Mononuclear cell (primary cell): Measurements from ENCODE around the gene TOLLIP. TPM values are rescaled to one million over a fixed set of nuclear protein-coding genes. Genes with fewer than 3 reads are reported as not detected.
"Not testable (repeated sequence)": the region's sequence is repeated elsewhere in the genome, so short reads cannot be mapped to it uniquely, and the experiment has no call there.

Experiments
- H3K27me3 ChIP-seq: 2 replicates; pipeline ENCODE4 v1.6.0; 2011; ENCODE audit warnings: low read length, control low read depth; ENCODE audit not compliant: insufficient read depth
- H3K4me1 ChIP-seq: 2 replicates; pipeline ENCODE4 v1.5.1; 2011; ENCODE audit warnings: mild to moderate bottlenecking, low read length, control low read depth; ENCODE audit not compliant: insufficient read depth
- H3K4me3 ChIP-seq: 2 replicates; pipeline ENCODE4 v1.5.1; 2011; ENCODE audit warnings: mild to moderate bottlenecking, low read length, moderate library complexity
- H3K9me3 ChIP-seq: 2 replicates; pipeline ENCODE4 v1.5.1; 2011; ENCODE audit warnings: low read depth, mild to moderate bottlenecking, control low read depth, low read length
- total RNA-seq: library from RNA; depleted of rRNA; stranded (reverse); fragments of >200 nt; gene quantifications from one replicate; pipeline ENCODE4 v1.2.3, GENCODE V29; 2012

Gene TOLLIP
- total RNA-seq, 1 donor: 18.3 TPM

- Histone ChIP-seq H3K4me3 (no peak overlapping the region), H3K4me1 (no peaks in the 10 kb centered on the region), H3K9me3 (no peaks in the 10 kb centered on the region), H3K27me3 (no peaks in the 10 kb centered on the region)
Observed at GRCh38 chr11:1252371-1253102, 56.9 kb downstream of the TOLLIP start.

DNA sequence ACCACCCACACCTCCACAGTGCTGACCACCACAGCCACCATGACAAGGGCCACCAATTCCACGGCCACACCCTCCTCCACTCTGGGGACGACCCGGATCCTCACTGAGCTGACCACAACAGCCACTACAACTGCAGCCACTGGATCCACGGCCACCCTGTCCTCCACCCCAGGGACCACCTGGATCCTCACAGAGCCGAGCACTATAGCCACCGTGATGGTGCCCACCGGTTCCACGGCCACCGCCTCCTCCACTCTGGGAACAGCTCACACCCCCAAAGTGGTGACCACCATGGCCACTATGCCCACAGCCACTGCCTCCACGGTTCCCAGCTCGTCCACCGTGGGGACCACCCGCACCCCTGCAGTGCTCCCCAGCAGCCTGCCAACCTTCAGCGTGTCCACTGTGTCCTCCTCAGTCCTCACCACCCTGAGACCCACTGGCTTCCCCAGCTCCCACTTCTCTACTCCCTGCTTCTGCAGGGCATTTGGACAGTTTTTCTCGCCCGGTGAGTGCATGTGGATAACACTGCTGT, 58.1 kb downstream of the TOLLIP start:
- Histone ChIP-seq H3K4me3 (no peak overlapping the region), H3K4me1 (no peaks in the 10 kb centered on the region), H3K27me3 (no peaks in the 10 kb centered on the region), H3K9me3 (no peaks in the 10 kb centered on the region)

DNA sequence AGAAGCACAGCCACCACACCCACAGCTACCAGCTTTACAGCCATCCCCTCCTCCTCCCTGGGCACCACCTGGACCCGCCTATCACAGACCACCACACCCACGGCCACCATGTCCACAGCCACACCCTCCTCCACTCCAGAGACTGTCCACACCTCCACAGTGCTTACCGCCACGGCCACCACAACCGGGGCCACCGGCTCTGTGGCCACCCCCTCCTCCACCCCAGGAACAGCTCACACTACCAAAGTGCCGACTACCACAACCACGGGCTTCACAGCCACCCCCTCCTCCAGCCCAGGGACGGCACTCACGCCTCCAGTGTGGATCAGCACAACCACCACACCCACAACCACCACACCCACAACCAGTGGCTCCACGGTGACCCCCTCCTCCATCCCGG, 59.0 kb downstream of the TOLLIP start:
- H3K9me3 ChIP-seq, H3K4me3 ChIP-seq, H3K27me3 ChIP-seq, H3K4me1 ChIP-seq: not testable (repeated sequence)

- H3K27me3 ChIP-seq, H3K9me3 ChIP-seq, H3K4me3 ChIP-seq, H3K4me1 ChIP-seq: not testable (repeated sequence)
Observed at GRCh38 chr11:1248951-1249350, 60.5 kb downstream of the TOLLIP start.

DNA sequence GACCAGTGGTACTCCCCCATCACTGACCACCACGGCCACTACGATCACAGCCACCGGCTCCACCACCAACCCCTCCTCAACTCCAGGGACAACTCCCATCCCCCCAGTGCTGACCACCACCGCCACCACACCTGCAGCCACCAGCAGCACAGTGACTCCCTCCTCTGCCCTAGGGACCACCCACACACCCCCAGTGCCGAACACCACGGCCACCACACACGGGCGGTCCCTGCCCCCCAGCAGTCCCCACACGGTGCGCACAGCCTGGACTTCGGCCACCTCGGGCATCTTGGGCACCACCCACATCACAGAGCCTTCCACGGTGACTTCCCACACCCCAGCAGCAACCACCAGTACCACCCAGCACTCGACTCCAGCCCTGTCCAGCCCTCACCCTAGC, 62.4 kb downstream of the TOLLIP start:
- H3K4me3 ChIP-seq, H3K27me3 ChIP-seq, H3K4me1 ChIP-seq, H3K9me3 ChIP-seq: not testable (repeated sequence)

- not testable (repeated sequence) for H3K9me3 ChIP-seq, H3K27me3 ChIP-seq, H3K4me1 ChIP-seq, H3K4me3 ChIP-seq
Observed at GRCh38 chr11:1246301-1246700, 63.1 kb downstream of the TOLLIP start.

GRCh38 chr11:1245717-1246116, 63.7 kb downstream of the TOLLIP start:
- H3K4me1 ChIP-seq, H3K27me3 ChIP-seq, H3K9me3 ChIP-seq, H3K4me3 ChIP-seq: not testable (repeated sequence)

DNA sequence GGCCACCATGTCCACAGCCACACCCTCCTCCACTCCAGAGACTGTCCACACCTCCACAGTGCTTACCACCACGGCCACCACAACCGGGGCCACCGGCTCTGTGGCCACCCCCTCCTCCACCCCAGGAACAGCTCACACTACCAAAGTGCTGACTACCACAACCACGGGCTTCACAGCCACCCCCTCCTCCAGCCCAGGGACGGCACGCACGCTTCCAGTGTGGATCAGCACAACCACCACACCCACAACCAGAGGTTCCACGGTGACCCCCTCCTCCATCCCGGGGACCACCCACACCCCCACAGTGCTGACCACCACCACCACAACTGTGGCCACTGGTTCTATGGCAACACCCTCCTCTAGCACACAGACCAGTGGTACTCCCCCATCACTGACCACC, 64.9 kb downstream of the TOLLIP start:
- H3K4me1 ChIP-seq, H3K4me3 ChIP-seq, H3K27me3 ChIP-seq, H3K9me3 ChIP-seq: not testable (repeated sequence)

- H3K4me1 ChIP-seq, H3K4me3 ChIP-seq, H3K27me3 ChIP-seq, H3K9me3 ChIP-seq: not testable (repeated sequence)
Observed at GRCh38 chr11:1243521-1243920, 65.9 kb downstream of the TOLLIP start.

GRCh38 chr11:1242751-1243150, 66.7 kb downstream of the TOLLIP start:
- H3K9me3 ChIP-seq, H3K4me3 ChIP-seq, H3K4me1 ChIP-seq: not testable (repeated sequence)

DNA sequence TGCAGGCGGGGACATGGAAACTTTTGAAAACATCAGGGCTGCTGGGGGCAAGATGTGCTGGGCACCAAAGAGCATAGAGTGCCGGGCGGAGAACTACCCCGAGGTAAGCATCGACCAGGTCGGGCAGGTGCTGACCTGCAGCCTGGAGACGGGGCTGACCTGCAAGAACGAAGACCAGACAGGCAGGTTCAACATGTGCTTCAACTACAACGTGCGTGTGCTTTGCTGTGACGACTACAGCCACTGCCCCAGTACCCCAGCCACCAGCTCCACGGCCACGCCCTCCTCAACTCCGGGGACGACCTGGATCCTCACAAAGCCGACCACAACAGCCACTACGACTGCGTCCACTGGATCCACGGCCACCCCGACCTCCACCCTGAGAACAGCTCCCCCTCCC, 67.1 kb downstream of the TOLLIP start:
- no peak overlapping the region for H3K4me3 ChIP-seq
- no peaks in the 10 kb centered on the region for H3K27me3 ChIP-seq
- H3K9me3 ChIP-seq: no peaks in the 10 kb centered on the region
- no peaks in the 10 kb centered on the region for H3K4me1 ChIP-seq

More at GRCh38 chr11:1242751-1243150, 66.7 kb downstream of the TOLLIP start:
- not testable (repeated sequence) for H3K27me3 ChIP-seq

GRCh38 chr11:1241706-1242105, 67.7 kb downstream of the TOLLIP start:
- Histone ChIP-seq H3K4me3 (no peak overlapping the region), H3K4me1 (no peaks in the 10 kb centered on the region), H3K27me3 (no peaks in the 10 kb centered on the region), H3K9me3 (no peaks in the 10 kb centered on the region)

DNA sequence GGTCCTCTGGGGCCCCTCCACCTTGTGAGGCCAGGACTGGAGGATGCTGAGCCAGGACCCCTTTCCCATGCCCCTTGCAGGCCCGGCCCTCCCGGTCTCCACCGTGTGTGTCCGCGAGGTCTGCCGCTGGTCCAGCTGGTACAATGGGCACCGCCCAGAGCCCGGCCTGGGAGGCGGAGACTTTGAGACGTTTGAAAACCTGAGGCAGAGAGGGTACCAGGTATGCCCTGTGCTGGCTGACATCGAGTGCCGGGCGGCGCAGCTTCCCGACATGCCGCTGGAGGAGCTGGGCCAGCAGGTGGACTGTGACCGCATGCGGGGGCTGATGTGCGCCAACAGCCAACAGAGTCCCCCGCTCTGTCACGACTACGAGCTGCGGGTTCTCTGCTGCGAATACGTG, 68.7 kb downstream of the TOLLIP start:
- Histone ChIP-seq H3K9me3 (no peaks in the 10 kb centered on the region), H3K4me3 (no peak overlapping the region), H3K4me1 (no peaks in the 10 kb centered on the region), H3K27me3 (no peaks in the 10 kb centered on the region)

GRCh38 chr11:1239596-1240205, 69.7 kb downstream of the TOLLIP start:
- H3K4me3 ChIP-seq: no peak overlapping the region
- no peaks in the 10 kb centered on the region for H3K4me1 ChIP-seq
- no peaks in the 10 kb centered on the region for H3K9me3 ChIP-seq
- no peaks in the 10 kb centered on the region for H3K27me3 ChIP-seq

GRCh38 chr11:1238767-1239595, 70.5 kb downstream of the TOLLIP start:
- Histone ChIP-seq H3K9me3 (no peaks in the 10 kb centered on the region), H3K27me3 (no peaks in the 10 kb centered on the region), H3K4me3 (no peak overlapping the region), H3K4me1 (no peaks in the 10 kb centered on the region)
